Smooth muscle cell (in vitro differentiated cells): ENCODE measurements around the gene LHX6. TPM values are rescaled to one million over a fixed set of nuclear protein-coding genes. Genes with fewer than 3 reads are reported as not detected.

Experiments
- DNase-seq: peaks from one replicate; lab custom pipeline; 2025; ENCODE audit not compliant: unreplicated experiment; lab: John Stamatoyannopoulos, UW
- H2AFZ ChIP-seq: fragments of 200-600 bp; sonication (generic); 2 replicates; pipeline ENCODE4 v1.6.0; 2016; ENCODE audit warnings: antibody characterized with exemption, low read depth, mild to moderate bottlenecking
- H3F3A ChIP-seq: fragments of 200-600 bp; sonication (generic); 2 replicates; pipeline ENCODE4 v1.6.0; 2017; ENCODE audit warnings: antibody characterized with exemption, low read depth
- H3K27ac ChIP-seq: fragments of 200-600 bp; sonication (generic); 2 replicates; pipeline ENCODE4 v1.5.1; 2016; ENCODE audit warnings: low read depth, mild to moderate bottlenecking
- H3K27me3 ChIP-seq: fragments of 200-600 bp; sonication (generic); 2 replicates; pipeline ENCODE4 v1.6.1; 2016; ENCODE audit warnings: low read depth, mild to moderate bottlenecking
- H3K36me3 ChIP-seq: fragments of 200-600 bp; sonication (generic); 2 replicates; pipeline ENCODE4 v1.5.1; 2016; ENCODE audit warnings: low read depth
- H3K4me1 ChIP-seq: fragments of 200-600 bp; sonication (generic); 2 replicates; pipeline ENCODE4 v1.5.1; 2016; ENCODE audit warnings: low read depth
- H3K4me2 ChIP-seq: fragments of 200-600 bp; sonication (generic); 2 replicates; pipeline ENCODE4 v1.6.0; 2016; ENCODE audit warnings: mild to moderate bottlenecking
- H3K4me3 ChIP-seq: fragments of 200-600 bp; sonication (generic); 2 replicates; pipeline ENCODE4 v1.5.1; 2016; ENCODE audit warnings: mild to moderate bottlenecking
- H3K79me2 ChIP-seq: fragments of 200-600 bp; sonication (generic); 2 replicates; pipeline ENCODE4 v1.6.0; 2016; ENCODE audit warnings: low read depth, mild to moderate bottlenecking
- H3K9ac ChIP-seq: fragments of 200-600 bp; sonication (generic); 2 replicates; pipeline ENCODE4 v1.6.0; 2016; ENCODE audit warnings: low read depth
- H3K9me3 ChIP-seq: fragments of 200-600 bp; sonication (generic); replicated peaks from 2 replicates; pipeline ENCODE4 v1.5.1; 2016; ENCODE audit warnings: low read depth
- H4K20me1 ChIP-seq: fragments of 200-600 bp; sonication (generic); 2 replicates; pipeline ENCODE4 v1.6.0; 2016; ENCODE audit warnings: low read depth
- CTCF ChIP-seq: fragments of 200-600 bp; sonication (generic); IDR thresholded peaks from 2 replicates; pipeline ENCODE4 v1.5.1; 2017; ENCODE audit warnings: borderline replicate concordance, mild to moderate bottlenecking, antibody characterized with exemption; ENCODE audit not compliant: insufficient read depth, poor library complexity, severe bottlenecking
- WGBS: methylation state at CpG from one replicate; pipeline ENCODE4 v1.1.7; 2016; ENCODE audit warnings: low lambda C conversion rate; 5-methylcytosine and 5-hydroxymethylcytosine counted together
- polyA plus RNA-seq: library from polyadenylated mRNA; unstranded; fragments of >200 nt; fragmentation: Nextera tagmentation; extraction: Ambion mirVana; gene quantifications from 2 replicates; pipeline ENCODE4 v1.2.1, GENCODE V29; 2016
- total RNA-seq: library from RNA; depleted of rRNA; stranded (reverse); fragments of >200 nt; gene quantifications from 2 replicates; pipeline ENCODE4 v1.2.3, GENCODE V29; 2014

LHX6 gene
- total and polyA plus RNA-seq, 2 experiments from 2014 or later, result not detected

- no peak overlapping the region for H2AFZ ChIP-seq
- H3F3A ChIP-seq, result no peaks in the 10 kb centered on the region
- 93% methylated on average over 1 of the region's 1 CpG for WGBS
- no peaks in the 10 kb centered on the region for H3K36me3 ChIP-seq
- H3K4me3 ChIP-seq, result no peak overlapping the region
- no peak for TF ChIP-seq CTCF
- no peaks in the 10 kb centered on the region for H4K20me1 ChIP-seq
- H3K9me3 ChIP-seq, result no peaks in the 10 kb centered on the region
- H3K79me2 ChIP-seq, result no peaks in the 10 kb centered on the region
- H3K27me3 ChIP-seq, result peaks cover 100% of the 10 kb centered on the region
- DNase-seq, result no peak
- peaks cover 17% of the 10 kb centered on the region for H3K4me1 ChIP-seq
- no peak overlapping the region for H3K9ac ChIP-seq
- no peak overlapping the region for H3K4me2 ChIP-seq
- H3K27ac ChIP-seq, result no peak overlapping the region
These were observed 13.1 kb downstream of the LHX6 start for GRCh38 chr9:122215663-122216062.

- Histone ChIP-seq H3K4me3 (peak overlapping the region; percentile 48), H3K9me3 (no peaks in the 10 kb centered on the region), H2AFZ (no peak overlapping the region), H3K79me2 (no peaks in the 10 kb centered on the region), H3K36me3 (no peaks in the 10 kb centered on the region), H3K9ac (no peak overlapping the region), H3K4me2 (peak overlapping the region; percentile 84), H3K4me1 (peaks cover 8% of the 10 kb centered on the region), H3F3A (no peaks in the 10 kb centered on the region), H3K27me3 (peaks cover 97% of the 10 kb centered on the region), H4K20me1 (no peaks in the 10 kb centered on the region), H3K27ac (no peak overlapping the region)
- TF ChIP-seq CTCF, result no peak
- WGBS, result 33% methylated on average over 9 of the region's 9 CpGs
- DNase-seq, result no peak
These were observed 14.2 kb downstream of the LHX6 start for GRCh38 chr9:122214507-122214906.

GRCh38 chr9:122213589-122214413 is 15.0 kb downstream of the LHX6 start:
- H3K36me3 ChIP-seq, result no peaks in the 10 kb centered on the region
- H3K27me3 ChIP-seq, result peaks cover 96% of the 10 kb centered on the region
- TF ChIP-seq CTCF, result no peak
- peak overlapping the region; percentile 84 for H3K4me2 ChIP-seq
- no peaks in the 10 kb centered on the region for H3K79me2 ChIP-seq
- H2AFZ ChIP-seq, result no peak overlapping the region
- peak overlapping the region; percentile 48 for H3K4me3 ChIP-seq
- H3K4me1 ChIP-seq, result peaks cover 1% of the 10 kb centered on the region
- H3K27ac ChIP-seq, result no peak overlapping the region
- no peak overlapping the region for H3K9ac ChIP-seq
- H3F3A ChIP-seq, result no peaks in the 10 kb centered on the region
- no peaks in the 10 kb centered on the region for H4K20me1 ChIP-seq
- H3K9me3 ChIP-seq, result no peaks in the 10 kb centered on the region
- WGBS, result 3% methylated on average over 82 of the region's 93 CpGs
- no peak for DNase-seq
